HCT116 (cell line): ENCODE data around the gene WRAP53. TPM values are rescaled to one million over a fixed set of nuclear protein-coding genes. Genes with fewer than 3 reads are reported as not detected.

ENCODE experiments used
- ATAC-seq: fragments of 200-7000 bp; cut with Tn5 transposase; 2 replicates; pipeline ENCODE4 v1.9.1; 2020; ENCODE audit warnings: mild to moderate bottlenecking, moderate library complexity
- Bru-seq: library from RNA; stranded (reverse); fragments of 400-500 nt; gene quantifications from one replicate; lab custom pipeline; 2021; lab: Mats Ljungman, UMichigan
- BruChase-seq, 2 experiments: library from RNA; stranded (reverse); fragments of 400-500 nt; gene quantifications; one replicate each; lab custom pipeline; 2021; lab: Mats Ljungman, UMichigan
- BruUV-seq: library from RNA; stranded (reverse); fragments of 400-500 nt; replicated peaks from 2 replicates; lab custom pipeline; 2021; lab: Mats Ljungman, UMichigan
- CTCF ChIA-PET: fragments of 300-600 bp; sonication (Branson Sonifier 250); formaldehyde crosslinking; loops from one replicate; lab custom pipeline; 2021; ENCODE audit warnings: antibody characterized with exemption; lab: Charles Lee
- POLR2A ChIA-PET: fragments of 300-600, 350-600 bp; sonication (Branson Sonifier 250); formaldehyde crosslinking; loops from one replicate; lab custom pipeline; 2021; ENCODE audit warnings: antibody characterized with exemption; lab: Charles Lee
- RAD21 ChIA-PET, 2 experiments: fragments of 300-600 bp; sonication (Branson Sonifier 250); formaldehyde crosslinking; loops; one replicate each; lab custom pipeline; 2023; ENCODE audit warnings: low total read pairs in 2 of 2; ENCODE audit not compliant: uncharacterized antibody in 2 of 2, unreplicated experiment in 2 of 2, low non-redundant PET in 1 of 2; lab: Charles Lee
- DNase-seq: peaks from one replicate; pipeline ENCODE4 v3.0.0-alpha.2; 2010; ENCODE audit warnings: low read depth, low spot score
- H2AFZ ChIP-seq: fragments of 200-600 bp; shearing (Covaris generic), sonication (generic); 2 replicates; pipeline ENCODE4 v1.6.1; 2017; ENCODE audit warnings: low read depth, mixed run types, mixed read lengths, antibody characterized with exemption, low read length; ENCODE audit not compliant: poor library complexity, severe bottlenecking
- H3K27ac ChIP-seq: 2 replicates; pipeline ENCODE4 v1.5.1; 2012; ENCODE audit warnings: low read depth, low read length
- H3K27me3 ChIP-seq: fragments of 200-600 bp; sonication (generic); 2 replicates; pipeline ENCODE4 v1.6.1; 2016; ENCODE audit warnings: mixed run types, low read length, mixed read lengths; ENCODE audit not compliant: insufficient read depth
- H3K36me3 ChIP-seq, 2 experiments: fragments of 200-500 bp in 1 of 2; fragments of 200-600 bp in 1 of 2; sonication (Bioruptor generic) in 1 of 2; sonication (generic) in 1 of 2; 2 replicates each; pipeline versions ENCODE4 v1.5.1 to v1.6.1; 2014 to 2016; ENCODE audit warnings: low read length in 2 of 2, inconsistent platforms in 1 of 2, mixed read lengths in 1 of 2, mixed run types in 1 of 2; ENCODE audit not compliant: insufficient read depth in 2 of 2, control insufficient read depth in 1 of 2
- H3K4me1 ChIP-seq, 2 experiments: fragments of 200-600 bp in 1 of 2; sonication (generic) in 1 of 2; 2 replicates each; pipeline versions ENCODE4 v1.5.1 to v1.6.1; 2012 to 2017; ENCODE audit warnings: low read length in 2 of 2, inconsistent platforms in 1 of 2, mild to moderate bottlenecking in 1 of 2, mixed read lengths in 1 of 2, mixed run types in 1 of 2, moderate library complexity in 1 of 2; ENCODE audit not compliant: insufficient read depth in 2 of 2, control insufficient read depth in 1 of 2
- H3K4me2 ChIP-seq: fragments of 200-600 bp; sonication (generic); 2 replicates; pipeline ENCODE4 v1.6.1; 2017; ENCODE audit warnings: mixed run types, low read length, mixed read lengths
- H3K4me3 ChIP-seq, 2 experiments: fragments of 200-600 bp in 1 of 2; sonication (generic) in 1 of 2; replicated peaks in 1 of 2; 2 replicates each; pipeline ENCODE4 v1.5.1; 2011 to 2016; ENCODE audit warnings: low read length in 2 of 2, control low read depth in 1 of 2, low read depth in 1 of 2, mild to moderate bottlenecking in 1 of 2, mixed read lengths in 1 of 2, mixed run types in 1 of 2
- H3K79me2 ChIP-seq: fragments of 200-600 bp; sonication (generic); 2 replicates; pipeline ENCODE4 v1.6.1; 2017; ENCODE audit warnings: mild to moderate bottlenecking, mixed run types, low read length, moderate library complexity, mixed read lengths; ENCODE audit not compliant: insufficient read depth
- H3K9ac ChIP-seq: fragments of 200-600 bp; sonication (generic); 2 replicates; pipeline ENCODE4 v1.6.1; 2016; ENCODE audit warnings: low read length, mixed read lengths
- H3K9me2 ChIP-seq: fragments of 200-600 bp; sonication (generic), shearing (Covaris generic); 2 replicates; pipeline ENCODE4 v1.6.1; 2017; ENCODE audit warnings: mixed run types, mild to moderate bottlenecking, moderate library complexity; ENCODE audit not compliant: insufficient read depth
- H3K9me3 ChIP-seq, 2 experiments: fragments of 200-500 bp in 1 of 2; fragments of 200-600 bp in 1 of 2; sonication (Bioruptor generic) in 1 of 2; sonication (generic) in 1 of 2; 2 replicates each; pipeline ENCODE4 v1.6.1; 2014 to 2017; ENCODE audit warnings: low read length in 2 of 2, mixed read lengths in 2 of 2, inconsistent platforms in 1 of 2, low read depth in 1 of 2, mild to moderate bottlenecking in 1 of 2, mixed run types in 1 of 2, moderate library complexity in 1 of 2; ENCODE audit not compliant: control insufficient read depth in 1 of 2, insufficient read depth in 1 of 2
- H4K20me1 ChIP-seq: fragments of 200-600 bp; sonication (generic), shearing (Covaris generic); 2 replicates; pipeline ENCODE4 v1.6.1; 2017; ENCODE audit warnings: mixed run types, mild to moderate bottlenecking, moderate library complexity; ENCODE audit not compliant: insufficient read depth
- CBX3 ChIP-seq: IDR thresholded peaks from 2 replicates; pipeline ENCODE4 v1.6.1; 2012; ENCODE audit warnings: low read depth
- CEBPB ChIP-seq: IDR thresholded peaks from 2 replicates; pipeline ENCODE4 v1.6.1; 2012; ENCODE audit warnings: low read depth
- EGR1 ChIP-seq: IDR thresholded peaks from 2 replicates; pipeline ENCODE4 v1.6.1; 2012; ENCODE audit warnings: low read depth
- ELF1 ChIP-seq: IDR thresholded peaks from 2 replicates; pipeline ENCODE4 v1.6.1; 2012; ENCODE audit warnings: low read depth, borderline replicate concordance
- EZH2 ChIP-seq: fragments of 200-600 bp; sonication (generic); IDR thresholded peaks from 2 replicates; pipeline ENCODE4 v1.6.1; 2017; ENCODE audit warnings: antibody characterized with exemption, mixed run types
- EZH2phosphoT487 ChIP-seq: fragments of 200-600 bp; IDR thresholded peaks from 2 replicates; pipeline ENCODE4 v1.6.1; 2018; ENCODE audit warnings: antibody characterized with exemption, borderline replicate concordance
- FOSL1 ChIP-seq: IDR thresholded peaks from 2 replicates; pipeline ENCODE4 v1.6.1; 2012; ENCODE audit warnings: low read depth
- JUND ChIP-seq: IDR thresholded peaks from 2 replicates; pipeline ENCODE4 v1.6.1; 2012
- MAX ChIP-seq: IDR thresholded peaks from 2 replicates; pipeline ENCODE4 v1.6.1; 2012
- POLR2A ChIP-seq: IDR thresholded peaks from 2 replicates; pipeline ENCODE4 v1.7.0; 2011; ENCODE audit warnings: borderline replicate concordance; ENCODE audit not compliant: insufficient read depth, insufficient read length; ENCODE audit errors: extremely low read depth
- POLR2AphosphoS5 ChIP-seq: IDR thresholded peaks from 2 replicates; pipeline ENCODE4 v1.6.1; 2011; ENCODE audit warnings: mild to moderate bottlenecking, low read depth, low read length, moderate library complexity
- RAD21 ChIP-seq: IDR thresholded peaks from 2 replicates; pipeline ENCODE4 v1.6.1; 2012; ENCODE audit warnings: low read depth, mild to moderate bottlenecking
- SIN3A ChIP-seq: IDR thresholded peaks from 2 replicates; pipeline ENCODE4 v1.6.1; 2012; ENCODE audit warnings: low read depth
- SP1 ChIP-seq: IDR thresholded peaks from 2 replicates; pipeline ENCODE4 v1.6.1; 2012; ENCODE audit warnings: low read depth
- SRF ChIP-seq: IDR thresholded peaks from 2 replicates; pipeline ENCODE4 v1.6.1; 2012; ENCODE audit warnings: low read depth
- TCF7L2 ChIP-seq: IDR thresholded peaks from 2 replicates; pipeline ENCODE4 v1.7.0; 2011; ENCODE audit warnings: borderline replicate concordance, inconsistent platforms; ENCODE audit not compliant: insufficient read depth, insufficient read length; ENCODE audit errors: extremely low read depth
- YY1 ChIP-seq: IDR thresholded peaks from 2 replicates; pipeline ENCODE4 v1.6.1; 2011; ENCODE audit warnings: low read length, low read depth, moderate library complexity, mild to moderate bottlenecking; ENCODE audit not compliant: insufficient replicate concordance; ENCODE audit errors: extremely low read depth
- intact Hi-C: fragments of 100-400 bp; cut with micrococcal nuclease; formaldehyde crosslinking; loops from 2 replicates; pipeline ENCODE4 v1.10.0; 2022
- long read RNA-seq: library from polyadenylated mRNA; unstranded; transcript quantifications from one replicate; pipeline ENCODE4 v2.0.0, GENCODE V29; 2021; ENCODE audit not compliant: unreplicated experiment
- polyA plus RNA-seq: library from polyadenylated mRNA; unstranded; fragments of >200 nt; gene quantifications from 2 replicates; pipeline ENCODE4 v1.2.1, GENCODE V29; 2012; ENCODE audit warnings: missing spikeins
- total RNA-seq: library from RNA; stranded (reverse); gene quantifications from one replicate; pipeline ENCODE4 v1.2.1, GENCODE V29; 2021; ENCODE audit not compliant: unreplicated experiment
- TF ChIP-seq, protein P1 (sequence below), 3 experiments: fragments of 200-600 bp in 1 of 3; sonication (generic) in 1 of 3; IDR thresholded peaks in 2 of 3; conservative IDR thresholded peaks in 1 of 3; 2 replicates each; pipeline ENCODE4 v1.5.1; 2012 to 2017; ENCODE audit warnings: low read depth in 2 of 3, low read length in 2 of 3, antibody characterized with exemption in 1 of 3, borderline replicate concordance in 1 of 3, control low read depth in 1 of 3, mild to moderate bottlenecking in 1 of 3, mixed read lengths in 1 of 3, mixed run types in 1 of 3, moderate library complexity in 1 of 3; ENCODE audit not compliant: insufficient read depth in 1 of 3
- TF ChIP-seq, protein P2 (sequence below): IDR thresholded peaks from 2 replicates; pipeline ENCODE4 v1.6.1; 2011; ENCODE audit warnings: mild to moderate bottlenecking, low read length, moderate library complexity; ENCODE audit not compliant: insufficient replicate concordance; ENCODE audit errors: extremely low read depth

WRAP53 gene
- total RNA-seq (28.8 TPM), Bru-seq, nascent RNA (percentile 55 among the genes with signal in this experiment), BruChase-seq, experiment 1, labeled RNA remaining after a 6-hour chase (percentile 55 among the genes with signal in this experiment), BruChase-seq, experiment 2, labeled RNA remaining after a 2-hour chase (percentile 57 among the genes with signal in this experiment)
- 25.0 and 27.2 TPM in 2 replicates for polyA plus RNA-seq
- long read RNA-seq, full-length matches to known transcripts = 56 of 78 reads
- long read RNA-seq, partial matches to known transcripts = 7 of 78 reads
- long read RNA-seq, other reads (novel, unspliced or antisense) = 15 of 78 reads

- H3K4me2 ChIP-seq = peak within 1 kb of the TSS; percentile 88
- peaks cover 26 to 33% of the 10 kb centered on the region in 2 experiments for H3K4me1 ChIP-seq
- BruUV-seq = no TSS peak
- H3K9ac ChIP-seq = peak within 1 kb of the TSS; percentile 98
- peak; percentile 91 for ATAC-seq
- H3K9me2 ChIP-seq = no peaks in the 10 kb centered on the region
- ChIA-PET POLR2A (interaction anchor here (0.8 to 3.4 kb wide), 31 partner anchors 8 to 485 kb away, joined by 3 to 37 read pairs (median 5); partner anchors contain the start of genes CD68, FXR2, MPDU1 and NAA38), CTCF (interaction anchor here (0.6 to 3.6 kb wide), 23 partner anchors 9 to 642 kb away, joined by 3 to 54 read pairs (median 4); partner anchors contain the start of genes CYB5D1, DNAH2, FXR2 and MPDU1), RAD21 (interaction anchor here (0.6 to 1.6 kb wide), 4 partner anchors 31 to 105 kb away, joined by 3 to 6 read pairs (median 4); partner anchors contain the start of gene MPDU1 (in 2 of the 2))
- no peaks in the 10 kb centered on the region for H3K36me3 ChIP-seq
- peak; percentile 99 for DNase-seq
- peak within 1 kb of the TSS; percentile 89 for H3K27ac ChIP-seq
- H2AFZ ChIP-seq = peak within 1 kb of the TSS; percentile 29
- H3K27me3 ChIP-seq = no peaks in the 10 kb centered on the region
- H3K79me2 ChIP-seq = peaks cover 53% of the 10 kb centered on the region
- H3K9me3 ChIP-seq = no peaks in the 10 kb centered on the region
- peak within 1 kb of the TSS; percentile 86 to 100 for H3K4me3 ChIP-seq
- no peaks in the 10 kb centered on the region for H4K20me1 ChIP-seq
- TF ChIP-seq MAX = peak; percentile 71; the same call in 1 of the 2 replicates
- peak; percentile 69 for TF ChIP-seq SP1
- TF ChIP-seq SRF = 0 out of 2 replicates have a peak, but pooled peaks have one; percentile 42
- peak; percentile 73 for TF ChIP-seq POLR2A
- TF ChIP-seq YY1 = peak; percentile 85
- TF ChIP-seq EGR1 = peak; percentile 65
- TF ChIP-seq JUND = no peak
- 0 out of 2 replicates have a peak, but pooled peaks have one; percentile 47 for TF ChIP-seq ELF1
- no peak for TF ChIP-seq FOSL1
- TF ChIP-seq, protein P1, sequence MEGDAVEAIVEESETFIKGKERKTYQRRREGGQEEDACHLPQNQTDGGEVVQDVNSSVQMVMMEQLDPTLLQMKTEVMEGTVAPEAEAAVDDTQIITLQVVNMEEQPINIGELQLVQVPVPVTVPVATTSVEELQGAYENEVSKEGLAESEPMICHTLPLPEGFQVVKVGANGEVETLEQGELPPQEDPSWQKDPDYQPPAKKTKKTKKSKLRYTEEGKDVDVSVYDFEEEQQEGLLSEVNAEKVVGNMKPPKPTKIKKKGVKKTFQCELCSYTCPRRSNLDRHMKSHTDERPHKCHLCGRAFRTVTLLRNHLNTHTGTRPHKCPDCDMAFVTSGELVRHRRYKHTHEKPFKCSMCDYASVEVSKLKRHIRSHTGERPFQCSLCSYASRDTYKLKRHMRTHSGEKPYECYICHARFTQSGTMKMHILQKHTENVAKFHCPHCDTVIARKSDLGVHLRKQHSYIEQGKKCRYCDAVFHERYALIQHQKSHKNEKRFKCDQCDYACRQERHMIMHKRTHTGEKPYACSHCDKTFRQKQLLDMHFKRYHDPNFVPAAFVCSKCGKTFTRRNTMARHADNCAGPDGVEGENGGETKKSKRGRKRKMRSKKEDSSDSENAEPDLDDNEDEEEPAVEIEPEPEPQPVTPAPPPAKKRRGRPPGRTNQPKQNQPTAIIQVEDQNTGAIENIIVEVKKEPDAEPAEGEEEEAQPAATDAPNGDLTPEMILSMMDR (IDR thresholded peaks at IDR 0.05 in 2 of 3, conservative IDR thresholded peaks at IDR 0.05 in 1 of 3; ENCODE audit: borderline replicate concordance in 1 of 3, insufficient read depth in 1 of 3, low read depth in 2 of 3, low read length in 2 of 3) = peak; percentile 93 to 99 (median 99)
- peak; percentile 87 for TF ChIP-seq RAD21
- TF ChIP-seq CBX3 = no peak
- no peak for TF ChIP-seq TCF7L2
- no peak for TF ChIP-seq EZH2phosphoT487
- TF ChIP-seq POLR2AphosphoS5 = peak; percentile 90
- TF ChIP-seq, protein P2, sequence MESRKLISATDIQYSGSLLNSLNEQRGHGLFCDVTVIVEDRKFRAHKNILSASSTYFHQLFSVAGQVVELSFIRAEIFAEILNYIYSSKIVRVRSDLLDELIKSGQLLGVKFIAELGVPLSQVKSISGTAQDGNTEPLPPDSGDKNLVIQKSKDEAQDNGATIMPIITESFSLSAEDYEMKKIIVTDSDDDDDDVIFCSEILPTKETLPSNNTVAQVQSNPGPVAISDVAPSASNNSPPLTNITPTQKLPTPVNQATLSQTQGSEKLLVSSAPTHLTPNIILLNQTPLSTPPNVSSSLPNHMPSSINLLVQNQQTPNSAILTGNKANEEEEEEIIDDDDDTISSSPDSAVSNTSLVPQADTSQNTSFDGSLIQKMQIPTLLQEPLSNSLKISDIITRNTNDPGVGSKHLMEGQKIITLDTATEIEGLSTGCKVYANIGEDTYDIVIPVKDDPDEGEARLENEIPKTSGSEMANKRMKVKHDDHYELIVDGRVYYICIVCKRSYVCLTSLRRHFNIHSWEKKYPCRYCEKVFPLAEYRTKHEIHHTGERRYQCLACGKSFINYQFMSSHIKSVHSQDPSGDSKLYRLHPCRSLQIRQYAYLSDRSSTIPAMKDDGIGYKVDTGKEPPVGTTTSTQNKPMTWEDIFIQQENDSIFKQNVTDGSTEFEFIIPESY = peak; percentile 95
- TF ChIP-seq SIN3A = peak; percentile 56
- no peak for TF ChIP-seq CEBPB
- no peak for TF ChIP-seq EZH2
- intact Hi-C loops = loop anchor here (1.0 to 5.0 kb wide), 6 partner anchors 56 to 641 kb away; partner anchors contain the start of gene FXR2
Observed at GRCh38 chr17:7687908-7688807, at the start of gene WRAP53. TSS of gene WRAP53 (plus strand) at chr17:7688477. CDS start at chr17:7688649, 172 bp downstream.
